Stimulated activated CD4-positive, alpha-beta T cell treated with anti-CD3 and anti-CD28 coated beads, Interleukin-4, amount 100 ng/mL, for 48 hours (primary cell): Measurements from ENCODE around the gene CUTA.

ENCODE experiments used
- DNase-seq, 2 donors: peaks; one replicate each; pipeline ENCODE4 v3.0.0-alpha.2; 2020; ENCODE audit warnings: low read depth in 2 of 2

CUTA gene, protein sequence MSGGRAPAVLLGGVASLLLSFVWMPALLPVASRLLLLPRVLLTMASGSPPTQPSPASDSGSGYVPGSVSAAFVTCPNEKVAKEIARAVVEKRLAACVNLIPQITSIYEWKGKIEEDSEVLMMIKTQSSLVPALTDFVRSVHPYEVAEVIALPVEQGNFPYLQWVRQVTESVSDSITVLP

DNA sequence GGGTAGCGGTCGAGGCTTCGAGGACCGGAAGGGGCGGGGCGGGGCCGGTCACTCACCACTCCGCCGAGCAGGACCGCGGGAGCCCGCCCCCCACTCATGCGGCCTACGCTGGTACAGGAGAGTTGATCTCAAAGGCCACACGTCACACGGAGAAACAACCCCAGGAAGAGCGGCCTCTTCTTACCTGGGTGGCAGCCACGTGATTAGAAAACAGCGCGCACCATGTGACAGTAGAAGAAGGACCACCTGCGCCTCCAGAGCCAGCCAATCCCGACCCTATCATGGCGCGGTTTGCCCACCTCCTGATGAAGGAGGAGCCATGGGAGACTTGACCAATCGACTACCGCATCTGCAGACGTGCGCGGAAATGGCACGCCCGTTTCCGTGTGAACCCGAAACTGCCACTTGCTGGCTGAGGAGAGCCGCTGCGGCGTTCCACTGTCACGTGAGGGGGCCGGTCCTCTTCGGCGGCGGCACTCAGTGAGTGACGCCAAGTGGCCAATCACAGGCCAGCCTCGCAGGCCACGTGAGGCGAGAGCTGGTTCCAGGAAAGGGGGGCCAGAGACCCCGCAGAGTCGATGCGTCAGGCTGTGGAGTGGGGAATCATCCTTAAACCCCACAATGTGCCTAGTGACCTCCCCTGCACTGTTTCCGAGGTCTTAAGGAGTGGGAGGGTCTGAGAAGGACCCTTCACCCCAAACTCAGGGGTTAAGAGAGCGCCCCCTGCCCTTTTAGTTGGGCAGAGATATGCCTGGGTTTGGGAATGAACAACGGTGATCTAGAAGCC is at the start of gene CUTA:
CUTA (minus strand) TSS at position 205 of the 787 bp plus-strand sequence; CDS start at position 98, 107 bp downstream.
- DNase-seq, result peak; percentile 93 to 99

DNA sequence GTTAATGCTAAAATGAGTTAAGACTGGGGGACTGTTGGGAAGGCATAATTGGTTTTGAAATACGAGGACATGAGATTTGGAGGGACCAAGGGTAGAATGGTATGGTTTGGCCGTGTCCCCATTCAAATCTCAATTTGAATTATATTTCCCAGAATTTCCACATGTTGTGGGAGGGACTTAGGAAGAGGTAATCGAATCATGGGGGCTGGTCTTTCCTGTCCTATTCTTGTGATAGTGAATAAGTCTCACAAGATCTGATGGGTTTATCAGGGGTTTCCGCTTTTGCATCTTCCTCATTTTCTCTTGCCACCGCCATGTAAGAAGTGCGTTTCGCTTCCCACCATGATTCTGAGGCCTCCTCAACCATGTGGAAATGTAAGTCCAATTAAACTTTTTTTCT is 49.2 kb upstream of the CUTA start:
- DNase-seq, result no peak

DNA sequence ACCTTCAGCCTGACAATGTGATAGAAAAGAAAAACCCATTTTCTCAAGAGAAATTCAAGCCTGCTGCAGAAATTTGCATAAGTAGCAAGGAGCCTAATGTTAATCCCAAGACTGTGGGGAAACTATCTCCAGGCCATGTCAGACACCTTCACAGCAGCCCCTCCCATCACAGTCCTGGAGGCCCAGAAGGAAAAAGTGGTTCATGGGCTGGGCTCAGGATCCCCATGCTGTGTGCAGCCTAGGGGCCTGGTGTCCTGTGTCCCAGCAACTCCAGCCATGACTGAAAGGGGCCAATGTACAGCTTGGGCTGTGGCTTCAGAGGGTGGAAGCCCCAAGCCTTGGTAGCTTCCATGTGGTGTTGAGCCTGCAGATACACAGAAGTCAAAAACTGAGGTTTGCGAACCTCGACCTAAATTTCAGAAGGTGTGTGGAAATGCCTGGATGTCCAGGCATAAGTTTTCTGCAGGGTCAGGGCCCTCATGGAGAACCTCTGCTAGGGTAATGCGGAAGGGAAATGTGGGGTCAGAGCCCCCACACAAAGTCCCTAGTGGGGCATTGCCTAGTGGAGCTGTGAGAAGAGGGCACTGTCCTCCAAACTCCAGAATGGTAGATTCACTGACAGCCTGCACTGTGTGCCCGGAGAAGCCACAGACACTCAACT is 48.3 kb upstream of the CUTA start:
- DNase-seq, result no peak

DNA sequence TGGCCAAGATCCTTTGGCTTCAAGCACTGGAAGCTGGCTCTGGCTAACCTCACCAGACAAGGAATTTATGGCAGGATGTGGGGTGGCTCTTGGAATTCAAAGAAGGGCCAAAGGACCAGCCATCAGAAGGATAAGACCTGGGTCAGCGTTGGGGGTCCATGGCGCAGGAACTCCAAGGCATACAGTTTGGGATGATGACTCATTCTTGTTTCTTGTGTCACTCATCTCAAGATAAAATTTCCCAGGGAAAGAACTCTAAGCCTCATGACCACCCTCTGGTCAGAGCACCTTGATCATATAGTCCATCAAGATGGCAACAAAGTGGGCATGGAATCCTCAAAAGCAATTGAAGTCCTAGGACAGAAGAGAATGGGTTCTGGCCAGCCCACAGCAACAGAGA is 41.3 kb upstream of the CUTA start:
- no peak for DNase-seq

DNA sequence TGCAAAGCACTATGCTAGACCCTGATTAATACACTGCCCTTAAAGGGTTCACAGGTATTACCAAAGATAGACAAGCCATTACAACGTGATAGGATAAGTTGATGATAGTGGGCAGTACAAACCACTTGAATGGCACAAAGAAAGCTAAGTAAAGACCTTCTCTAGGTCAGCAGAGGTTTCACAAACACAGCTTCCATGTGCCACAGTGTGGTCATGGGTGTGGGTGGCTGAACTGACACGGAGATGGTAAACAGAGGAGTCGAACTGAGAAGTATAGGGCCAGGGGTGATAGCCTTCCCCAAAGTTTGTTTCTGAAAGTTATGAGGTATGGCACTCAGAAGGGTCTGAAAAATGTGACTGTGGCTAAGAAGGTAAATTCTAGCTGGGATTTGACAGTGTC is 40.8 kb upstream of the CUTA start:
- DNase-seq, result no peak

DNA sequence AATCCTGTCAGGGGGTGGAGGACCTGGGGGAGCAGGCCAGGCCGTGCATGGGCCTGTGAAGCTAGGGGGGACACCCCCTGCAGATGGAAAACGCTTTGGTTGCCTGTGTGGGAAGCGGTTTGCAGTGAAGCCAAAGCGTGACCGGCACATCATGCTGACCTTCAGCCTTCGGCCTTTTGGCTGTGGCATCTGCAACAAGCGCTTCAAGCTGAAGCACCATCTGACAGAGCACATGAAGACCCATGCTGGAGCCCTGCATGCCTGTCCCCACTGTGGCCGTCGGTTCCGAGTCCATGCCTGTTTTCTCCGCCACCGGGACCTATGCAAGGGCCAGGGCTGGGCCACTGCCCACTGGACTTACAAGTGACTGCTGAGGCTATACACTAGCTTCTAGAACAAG is 38.2 kb upstream of the CUTA start:
- no peak for DNase-seq

DNA sequence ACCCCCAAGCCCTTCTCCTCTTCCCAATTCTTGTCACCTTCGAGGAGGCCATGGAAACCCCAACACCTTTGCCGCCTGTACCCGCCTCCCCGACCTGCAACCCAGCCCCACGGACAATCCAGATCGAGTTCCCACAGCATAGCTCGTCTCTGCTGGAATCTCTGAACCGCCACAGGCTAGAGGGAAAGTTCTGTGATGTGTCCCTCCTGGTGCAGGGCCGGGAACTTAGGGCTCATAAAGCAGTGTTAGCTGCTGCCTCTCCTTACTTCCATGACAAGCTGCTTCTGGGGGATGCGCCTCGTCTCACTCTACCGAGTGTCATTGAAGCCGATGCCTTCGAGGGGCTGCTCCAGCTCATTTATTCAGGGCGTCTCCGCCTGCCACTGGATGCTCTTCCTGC is 37.1 kb upstream of the CUTA start:
- DNase-seq, result no peak

DNA sequence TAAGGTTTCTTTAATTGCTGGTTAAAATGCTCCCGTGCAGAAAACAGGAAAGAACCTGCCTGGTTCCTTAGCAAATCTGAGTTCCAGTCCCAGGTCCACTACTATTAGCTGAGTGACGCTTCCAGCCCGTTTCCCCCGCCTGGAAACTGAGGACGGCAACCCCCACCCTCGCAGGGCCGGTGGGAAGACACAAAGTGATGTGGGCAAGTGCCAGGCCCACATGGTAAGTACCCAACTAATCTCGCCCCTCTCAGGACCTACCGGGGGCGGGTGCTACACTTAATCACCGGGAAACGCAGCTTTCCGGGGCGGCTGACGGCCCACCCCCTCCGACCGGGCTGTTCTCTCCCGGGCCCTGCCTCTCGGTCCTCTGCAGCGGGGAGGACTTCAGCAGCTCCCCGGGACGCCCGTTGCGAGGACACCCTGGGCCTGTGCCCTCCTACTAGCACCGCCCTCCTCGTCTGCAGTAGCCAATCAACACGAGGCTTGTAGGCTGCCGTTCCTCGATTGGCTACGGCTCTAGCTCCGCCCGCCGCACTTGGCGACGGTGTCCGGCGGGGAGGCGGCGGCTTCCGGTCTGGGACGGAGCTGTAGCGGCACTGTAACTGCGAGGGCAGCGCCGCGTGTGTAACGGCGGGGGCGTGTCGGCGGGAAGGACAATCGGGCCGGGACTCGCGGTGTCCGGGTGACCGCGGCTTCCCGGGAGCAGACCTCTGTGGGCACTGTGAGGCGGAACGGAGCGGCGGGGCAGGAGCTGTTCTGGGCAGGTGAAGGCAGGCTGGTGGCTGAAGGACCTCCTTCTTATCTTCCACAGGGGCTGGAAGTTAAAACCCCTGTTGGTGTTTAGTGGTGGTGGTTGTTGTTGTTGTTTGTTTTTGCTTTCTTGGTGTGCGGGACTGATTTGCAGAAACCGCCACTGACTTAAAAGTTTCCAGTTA is 36.4 kb upstream of the CUTA start, which contains the start of gene ZBTB9:
ZBTB9 (plus strand) TSS at position 568 of the 938 bp plus-strand sequence. CDS start 525 bp downstream, outside the sequence.
- DNase-seq, result peak; percentile 88 to 92

DNA sequence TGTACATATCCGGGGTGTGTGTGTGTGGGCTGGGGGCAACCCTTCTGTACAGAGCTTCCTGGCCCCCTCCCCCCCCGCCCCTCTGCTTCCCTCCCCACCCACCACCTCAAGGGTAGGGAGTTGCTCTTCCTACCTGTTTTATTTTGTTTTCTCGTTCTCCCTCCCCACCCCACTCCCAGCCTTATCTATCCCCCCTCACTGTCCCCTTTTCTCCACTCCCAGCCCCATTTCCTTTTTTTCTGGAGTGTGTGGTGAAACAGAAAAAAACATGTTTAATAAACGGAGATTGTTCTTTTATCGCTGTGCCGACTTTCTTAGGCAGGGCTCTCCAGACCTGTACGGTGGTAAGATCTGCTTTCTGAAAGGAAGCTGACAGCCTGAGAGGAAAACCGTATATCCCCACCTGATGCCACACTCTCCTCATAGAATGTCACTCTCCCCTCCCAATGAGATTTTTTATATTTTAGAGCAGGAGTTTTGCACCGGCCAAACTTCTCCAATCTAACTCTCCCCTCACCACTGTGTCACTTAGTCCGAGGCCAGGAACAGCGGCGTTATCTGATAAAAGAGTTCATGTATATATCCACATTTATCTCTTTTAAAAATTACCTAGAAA is 35.6 kb upstream of the CUTA start:
- no peak for DNase-seq

DNA sequence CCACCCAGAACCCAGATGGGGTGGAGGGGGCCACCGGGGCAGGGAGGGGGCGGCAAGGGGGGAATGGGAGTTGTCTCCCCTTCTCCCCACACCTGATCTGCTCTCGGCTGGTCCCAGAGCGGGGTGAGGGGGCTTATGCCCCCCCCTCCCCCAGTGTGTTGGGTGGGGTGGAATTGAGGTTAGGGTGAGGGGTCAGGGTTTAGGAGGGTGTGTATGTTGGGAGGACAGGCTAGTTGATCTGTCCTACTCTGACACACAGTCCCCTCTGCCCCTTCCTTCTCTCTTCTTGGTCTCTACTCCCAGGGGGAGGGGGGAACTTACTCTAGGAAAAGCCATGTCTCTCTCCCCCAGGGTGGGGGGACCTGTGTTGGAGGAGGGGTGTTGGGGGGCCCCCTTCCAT is 34.6 kb upstream of the CUTA start:
- DNase-seq, result no peak

DNA sequence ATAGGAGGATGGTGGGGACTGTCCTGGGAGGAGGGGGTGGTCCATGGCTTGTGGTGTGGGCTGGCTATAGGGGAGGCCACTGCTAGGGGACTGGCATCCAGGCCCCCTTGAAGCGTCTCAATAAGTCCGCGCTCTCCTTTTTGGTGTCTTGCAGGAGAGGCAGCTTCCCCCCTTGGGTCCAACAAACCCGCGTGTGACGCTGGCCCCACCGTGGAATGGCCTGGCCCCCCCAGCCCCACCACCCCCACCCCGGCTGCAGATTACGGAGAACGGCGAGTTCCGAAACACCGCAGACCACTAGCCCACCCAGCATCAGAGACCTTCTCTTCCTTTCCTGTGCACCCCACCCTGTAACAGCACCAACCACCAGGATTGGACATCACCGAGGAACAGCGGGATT is 33.7 kb upstream of the CUTA start:
- no peak for DNase-seq

DNA sequence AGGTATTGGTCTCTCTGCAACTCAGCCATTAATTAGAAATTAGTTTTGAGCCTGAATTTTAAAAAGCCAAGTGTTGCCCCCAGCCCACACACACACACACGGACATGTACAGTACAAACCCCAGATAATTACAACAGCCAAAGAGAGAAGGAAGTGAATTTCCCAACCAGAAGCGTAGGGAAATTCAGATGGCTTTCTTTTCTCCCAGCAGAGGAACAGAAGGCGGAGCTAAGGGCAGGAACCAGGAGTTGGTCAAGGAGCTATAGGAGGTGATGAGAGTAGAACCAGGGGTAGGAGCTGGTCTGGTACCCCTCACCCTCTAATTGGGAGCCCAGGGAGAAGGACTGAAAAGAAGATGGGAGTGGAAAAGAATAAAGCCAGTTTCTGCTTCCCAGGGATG is 32.5 kb upstream of the CUTA start:
- DNase-seq, result no peak

DNA sequence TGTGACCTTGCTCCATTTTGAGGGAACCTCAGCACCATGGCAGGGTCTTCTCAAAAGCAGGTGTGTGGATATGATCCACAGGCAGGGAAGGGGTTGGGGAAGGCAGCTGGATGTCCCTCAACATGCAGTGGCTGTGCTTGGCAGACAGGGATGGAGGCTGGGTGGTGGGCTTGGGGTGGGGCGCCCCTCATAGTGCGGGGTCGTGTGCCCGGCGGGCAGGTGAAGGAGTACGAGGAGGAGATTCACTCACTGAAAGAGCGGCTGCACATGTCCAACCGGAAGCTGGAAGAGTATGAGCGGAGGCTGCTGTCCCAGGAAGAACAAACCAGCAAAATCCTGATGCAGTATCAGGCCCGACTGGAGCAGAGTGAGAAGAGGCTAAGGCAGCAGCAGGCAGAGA is 28.4 kb upstream of the CUTA start:
- no peak for DNase-seq

DNA sequence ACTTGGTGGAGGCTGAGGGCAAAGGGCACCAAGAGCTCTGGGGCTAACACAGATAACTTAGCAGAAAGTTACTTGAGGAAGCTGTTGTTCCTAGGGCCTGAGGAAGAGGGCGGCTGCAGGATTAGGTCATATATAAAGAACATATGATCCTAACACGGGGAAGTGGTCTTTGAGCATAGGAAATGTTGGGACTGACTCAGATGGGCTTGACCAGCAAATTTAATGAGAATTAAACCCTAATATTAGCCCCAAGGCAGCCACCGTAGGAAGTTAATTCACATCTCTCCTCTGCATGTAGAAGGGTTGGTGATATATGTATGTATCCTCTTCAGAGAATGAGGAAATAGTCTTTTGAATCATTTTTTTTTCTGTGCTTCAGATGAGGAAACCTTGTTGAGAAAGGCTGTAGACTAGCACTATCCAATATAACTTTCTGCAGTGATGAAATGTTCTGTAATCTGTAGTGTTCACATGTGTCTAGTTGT is 27.3 kb upstream of the CUTA start:
- no peak for DNase-seq

DNA sequence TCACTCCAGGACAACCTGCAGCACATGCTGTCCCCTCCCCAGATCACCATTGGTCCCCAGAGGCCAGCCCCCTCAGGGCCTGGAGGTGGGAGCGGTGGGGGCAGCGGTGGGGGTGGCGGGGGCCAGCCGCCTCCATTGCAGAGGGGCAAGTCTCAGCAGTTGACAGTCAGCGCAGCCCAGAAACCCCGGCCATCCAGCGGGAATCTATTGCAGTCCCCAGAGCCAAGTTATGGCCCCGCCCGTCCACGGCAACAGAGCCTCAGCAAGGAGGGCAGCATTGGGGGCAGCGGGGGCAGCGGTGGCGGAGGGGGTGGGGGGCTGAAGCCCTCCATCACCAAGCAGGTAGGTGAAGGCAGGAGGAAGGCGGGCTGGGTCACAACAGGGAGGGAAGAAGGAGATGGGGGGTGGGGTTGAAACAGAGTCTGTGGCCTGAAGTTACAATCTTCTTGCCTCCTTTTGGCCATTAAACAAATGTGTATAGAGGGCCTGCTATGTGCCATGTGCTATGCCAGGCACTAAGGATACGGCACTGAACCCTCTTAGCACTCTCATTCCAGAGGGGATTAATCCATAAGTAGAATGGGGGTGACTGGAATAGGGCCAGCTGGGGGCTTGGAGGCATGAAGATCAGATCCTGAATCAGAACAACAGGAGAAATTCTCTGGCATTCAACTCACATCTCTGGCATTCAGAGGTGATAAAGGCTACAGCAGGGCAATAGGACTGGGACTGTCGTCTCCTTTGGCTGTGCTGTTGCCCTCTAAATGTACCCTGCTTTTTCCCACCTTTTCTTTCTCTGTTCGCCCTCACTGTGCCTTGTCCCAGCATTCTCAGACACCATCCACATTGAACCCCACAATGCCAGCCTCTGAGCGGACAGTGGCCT is 26.0 kb upstream of the CUTA start:
- DNase-seq, result no peak

DNA sequence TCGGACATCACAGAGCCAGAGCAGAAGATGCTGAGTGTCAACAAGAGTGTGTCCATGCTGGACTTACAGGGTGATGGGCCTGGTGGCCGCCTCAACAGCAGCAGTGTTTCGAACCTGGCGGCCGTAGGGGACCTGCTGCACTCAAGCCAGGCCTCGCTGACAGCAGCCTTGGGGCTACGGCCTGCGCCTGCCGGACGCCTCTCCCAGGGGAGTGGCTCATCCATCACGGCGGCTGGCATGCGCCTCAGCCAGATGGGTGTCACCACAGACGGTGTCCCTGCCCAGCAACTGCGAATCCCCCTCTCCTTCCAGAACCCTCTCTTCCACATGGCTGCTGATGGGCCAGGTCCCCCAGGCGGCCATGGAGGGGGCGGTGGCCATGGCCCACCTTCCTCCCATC is 25.1 kb upstream of the CUTA start:
- DNase-seq, result no peak

DNA sequence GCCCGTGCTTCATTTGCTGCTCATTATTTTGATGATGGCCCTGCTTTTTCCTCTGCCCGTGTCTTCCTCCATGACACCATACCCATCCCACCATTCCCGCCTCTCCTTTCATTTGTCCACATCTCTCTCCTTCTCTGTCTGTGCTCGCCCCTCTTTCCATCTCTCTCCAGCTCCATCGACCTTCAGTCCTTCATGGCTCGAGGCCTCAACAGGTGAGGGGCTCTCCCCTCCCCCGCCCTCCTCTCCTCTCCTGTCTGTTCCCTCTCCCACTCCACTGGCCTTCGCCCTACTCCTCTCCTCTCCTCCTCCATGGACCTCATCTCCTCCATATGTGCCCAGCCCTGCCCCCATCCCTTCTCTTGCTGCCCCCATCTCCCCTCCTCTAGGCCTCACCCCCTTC is 24.4 kb upstream of the CUTA start:
- DNase-seq, result no peak

DNA sequence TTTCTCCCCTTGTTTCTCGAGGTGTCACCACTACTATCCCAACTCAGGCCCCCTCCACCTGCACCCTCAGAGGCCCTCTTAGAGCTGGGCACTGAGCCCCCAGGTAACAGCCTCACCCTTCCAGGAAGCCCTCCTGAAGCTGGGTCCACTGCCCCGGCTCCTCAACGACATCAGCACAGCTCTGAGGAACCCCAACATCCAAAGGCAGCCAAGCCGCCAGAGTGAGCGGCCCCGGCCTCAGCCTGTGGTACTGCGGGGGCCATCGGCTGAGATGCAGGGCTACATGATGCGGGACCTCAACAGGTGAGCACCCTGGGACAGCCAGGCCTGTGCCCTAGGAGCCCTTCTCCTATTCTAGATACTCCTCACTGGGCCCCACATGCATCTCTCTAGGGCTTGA is 23.6 kb upstream of the CUTA start:
- no peak for DNase-seq

DNA sequence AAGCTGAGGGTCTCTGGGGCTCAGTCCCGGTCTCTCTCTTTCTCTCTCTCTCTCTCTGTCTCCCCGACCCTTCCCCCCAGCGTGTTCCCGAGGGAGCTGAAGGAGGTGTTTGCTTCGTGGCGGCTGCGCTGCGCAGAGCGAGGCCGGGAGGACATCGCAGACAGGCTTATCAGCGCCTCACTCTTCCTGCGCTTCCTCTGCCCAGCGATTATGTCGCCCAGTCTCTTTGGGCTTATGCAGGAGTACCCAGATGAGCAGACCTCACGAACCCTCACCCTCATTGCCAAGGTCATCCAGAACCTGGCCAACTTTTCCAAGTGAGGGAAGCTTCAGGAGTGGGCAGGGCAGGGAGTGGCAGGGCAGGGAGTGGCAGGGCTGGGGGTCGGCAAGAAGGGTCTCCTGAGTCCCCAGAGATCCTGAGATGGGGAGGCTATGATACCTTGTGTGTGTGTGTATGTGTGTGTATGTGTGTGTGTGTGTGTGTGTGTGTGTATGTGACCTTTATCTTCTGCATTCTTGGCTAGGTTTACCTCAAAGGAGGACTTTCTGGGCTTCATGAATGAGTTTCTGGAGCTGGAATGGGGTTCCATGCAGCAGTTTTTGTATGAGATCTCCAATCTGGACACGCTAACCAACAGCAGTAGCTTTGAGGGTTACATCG is 22.9 kb upstream of the CUTA start:
- DNase-seq, result no peak
